PFSK-1 (cell line): ENCODE results near the gene DTX1.

Experiments
- FOXP2 ChIP-seq: optimal IDR thresholded peaks from 2 replicates; pipeline ENCODE3; 2011; ENCODE audit warnings: borderline replicate concordance, control low read depth, inconsistent platforms; ENCODE audit not compliant: insufficient read depth; ENCODE audit errors: extremely low read length, extremely low read depth
- POLR2AphosphoS5 ChIP-seq: IDR thresholded peaks from 2 replicates; pipeline ENCODE4 v1.6.1; 2012; ENCODE audit warnings: low read depth, mild to moderate bottlenecking, control low read depth, low read length, moderate library complexity
- REST ChIP-seq, 2 experiments: IDR thresholded peaks; 2 replicates each; pipeline versions ENCODE4 v1.6.1 to v1.8.0; 2011 to 2012; ENCODE audit warnings: low read depth in 2 of 2, low read length in 2 of 2, control low read depth in 1 of 2, inconsistent platforms in 1 of 2, mild to moderate bottlenecking in 1 of 2, moderate library complexity in 1 of 2; ENCODE audit not compliant: insufficient read depth in 1 of 2
- SIN3A ChIP-seq: IDR thresholded peaks from 2 replicates; pipeline ENCODE4 v1.6.1; 2012; ENCODE audit warnings: mild to moderate bottlenecking, low read length, moderate library complexity, borderline replicate concordance; ENCODE audit not compliant: insufficient read depth
- TAF1 ChIP-seq: IDR thresholded peaks from 2 replicates; pipeline ENCODE4 v1.6.1; 2012; ENCODE audit warnings: low read length, control low read depth, borderline replicate concordance; ENCODE audit not compliant: insufficient read depth

DTX1 gene

GRCh38 chr12:113120670-113121370 is 64.3 kb downstream of the DTX1 start:
- TF ChIP-seq TAF1 (no peak), FOXP2 (no peak), REST (IDR thresholded peaks at IDR 0.05; ENCODE audit: insufficient read depth in 1 of 2, low read depth in 2 of 2, low read length in 2 of 2) (no peak), POLR2AphosphoS5 (no peak), SIN3A (no peak)

- no peak for TF ChIP-seq FOXP2
- TF ChIP-seq REST (IDR thresholded peaks at IDR 0.05; ENCODE audit: insufficient read depth in 1 of 2, low read depth in 2 of 2, low read length in 2 of 2) = no peak
- no peak for TF ChIP-seq SIN3A
- TF ChIP-seq POLR2AphosphoS5 = no peak
- no peak for TF ChIP-seq TAF1
Measured at GRCh38 chr12:113127791-113128199, 71.3 kb downstream of the DTX1 start.

GRCh38 chr12:113128802-113129663 is 72.5 kb downstream of the DTX1 start:
- no peak for TF ChIP-seq FOXP2
- no peak for TF ChIP-seq REST (IDR thresholded peaks at IDR 0.05; ENCODE audit: insufficient read depth in 1 of 2, low read depth in 2 of 2, low read length in 2 of 2)
- no peak for TF ChIP-seq SIN3A
- TF ChIP-seq TAF1 = no peak
- no peak for TF ChIP-seq POLR2AphosphoS5

GRCh38 chr12:113129664-113130456 is 73.3 kb downstream of the DTX1 start:
- no peak for TF ChIP-seq SIN3A
- TF ChIP-seq FOXP2 = no peak
- no peak for TF ChIP-seq POLR2AphosphoS5
- no peak for TF ChIP-seq REST (IDR thresholded peaks at IDR 0.05; ENCODE audit: insufficient read depth in 1 of 2, low read depth in 2 of 2, low read length in 2 of 2)
- no peak for TF ChIP-seq TAF1
